ENCODE measurements around the gene GPR150.

DNA sequence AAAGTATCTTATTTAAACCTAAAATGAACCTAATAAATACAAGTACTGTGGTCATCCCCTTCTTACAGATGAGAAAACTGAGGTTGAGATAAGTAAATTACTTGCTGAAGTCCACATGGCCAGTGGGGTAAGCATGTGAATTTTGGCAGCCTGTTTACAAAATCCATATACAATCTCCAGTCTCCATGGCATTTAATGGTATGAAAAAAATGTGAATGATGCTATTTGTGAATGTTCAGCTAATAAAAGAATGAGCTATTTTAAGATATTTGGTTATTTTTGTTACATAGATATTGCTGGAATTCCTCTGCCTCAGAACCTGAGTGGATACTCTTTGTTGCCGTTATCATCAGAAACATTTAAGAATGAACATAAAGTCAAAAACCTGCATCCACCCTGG, 19.3 kb upstream of the GPR150 start:
- TF ChIP-seq, protein P1, sequence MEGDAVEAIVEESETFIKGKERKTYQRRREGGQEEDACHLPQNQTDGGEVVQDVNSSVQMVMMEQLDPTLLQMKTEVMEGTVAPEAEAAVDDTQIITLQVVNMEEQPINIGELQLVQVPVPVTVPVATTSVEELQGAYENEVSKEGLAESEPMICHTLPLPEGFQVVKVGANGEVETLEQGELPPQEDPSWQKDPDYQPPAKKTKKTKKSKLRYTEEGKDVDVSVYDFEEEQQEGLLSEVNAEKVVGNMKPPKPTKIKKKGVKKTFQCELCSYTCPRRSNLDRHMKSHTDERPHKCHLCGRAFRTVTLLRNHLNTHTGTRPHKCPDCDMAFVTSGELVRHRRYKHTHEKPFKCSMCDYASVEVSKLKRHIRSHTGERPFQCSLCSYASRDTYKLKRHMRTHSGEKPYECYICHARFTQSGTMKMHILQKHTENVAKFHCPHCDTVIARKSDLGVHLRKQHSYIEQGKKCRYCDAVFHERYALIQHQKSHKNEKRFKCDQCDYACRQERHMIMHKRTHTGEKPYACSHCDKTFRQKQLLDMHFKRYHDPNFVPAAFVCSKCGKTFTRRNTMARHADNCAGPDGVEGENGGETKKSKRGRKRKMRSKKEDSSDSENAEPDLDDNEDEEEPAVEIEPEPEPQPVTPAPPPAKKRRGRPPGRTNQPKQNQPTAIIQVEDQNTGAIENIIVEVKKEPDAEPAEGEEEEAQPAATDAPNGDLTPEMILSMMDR (IDR thresholded peaks at IDR 0.05; ENCODE audit: poor library complexity): no peak
- TF ChIP-seq EZH2 (IDR thresholded peaks at IDR 0.05; ENCODE audit: borderline replicate concordance) (no peak), EZH2phosphoT487 (IDR thresholded peaks at IDR 0.05; ENCODE audit: low read depth, severe bottlenecking, unreplicated experiment) (no peak)

All from hepatocyte (in vitro differentiated cells).